SK-N-SH treated with all-trans-retinoic acid at 6 μM for 48 hours (cell line): ENCODE measurements around the gene ERH.

Experiments
- ATAC-seq: fragments of 200-7000 bp; cut with Tn5 transposase; 3 replicates; pipeline ENCODE4 v1.9.1; 2020; ENCODE audit warnings: mild to moderate bottlenecking, moderate library complexity
- ARNTL ChIP-seq: fragments of 450-650 bp; formaldehyde crosslinking; IDR thresholded peaks from 2 replicates; pipeline ENCODE4 v1.5.0; 2020; ENCODE audit warnings: low read depth, mild to moderate bottlenecking, moderate library complexity, borderline replicate concordance
- BACH2 ChIP-seq: fragments of 250-450 bp; sonication (Bioruptor Pico); IDR thresholded peaks from 2 replicates; pipeline ENCODE4 v1.9.0; 2021; ENCODE audit warnings: mild to moderate bottlenecking, borderline replicate concordance
- CREB5 ChIP-seq: fragments of 250-450 bp; sonication (Bioruptor Pico); IDR thresholded peaks from 2 replicates; pipeline ENCODE4 v1.5.1; 2020; ENCODE audit warnings: low read depth, mild to moderate bottlenecking, moderate library complexity
- CSDC2 ChIP-seq: fragments of 250-450 bp; sonication (Bioruptor Pico); IDR thresholded peaks from 2 replicates; pipeline ENCODE4 v1.5.0; 2020; ENCODE audit warnings: mild to moderate bottlenecking, moderate library complexity
- CSRNP3 ChIP-seq: fragments of 250-450 bp; sonication (Bioruptor Pico); IDR thresholded peaks from 2 replicates; pipeline ENCODE4 v1.5.1; 2021; ENCODE audit warnings: mild to moderate bottlenecking, moderate library complexity
- ESRRG ChIP-seq: fragments of 250-450 bp; sonication (Bioruptor Pico); IDR thresholded peaks from 2 replicates; pipeline ENCODE4 v1.6.1; 2021; ENCODE audit warnings: mild to moderate bottlenecking
- GLIS3 ChIP-seq: fragments of 250-450 bp; sonication (Bioruptor Pico); IDR thresholded peaks from 2 replicates; pipeline ENCODE4 v1.5.0; 2020; ENCODE audit warnings: mild to moderate bottlenecking, moderate library complexity
- ISL1 ChIP-seq: fragments of 250-450 bp; sonication (Bioruptor Pico); IDR thresholded peaks from 2 replicates; pipeline ENCODE4 v2.1.2; 2022; ENCODE audit warnings: mild to moderate bottlenecking, moderate library complexity
- OSR1 ChIP-seq: fragments of 250-450 bp; sonication (Bioruptor Pico); IDR thresholded peaks from 2 replicates; pipeline ENCODE4 v1.8.0; 2022; ENCODE audit warnings: moderate library complexity, mild to moderate bottlenecking, inconsistent platforms
- PATZ1 ChIP-seq: fragments of 250-450 bp; sonication (Bioruptor Pico); IDR thresholded peaks from 2 replicates; pipeline ENCODE4 v1.8.0; 2020; ENCODE audit warnings: mild to moderate bottlenecking, moderate library complexity, borderline replicate concordance
- POU6F1 ChIP-seq: fragments of 250-450 bp; sonication (Bioruptor Pico); IDR thresholded peaks from 2 replicates; pipeline ENCODE4 v1.8.0; 2021; ENCODE audit warnings: low read depth, mild to moderate bottlenecking, moderate library complexity, borderline replicate concordance
- PPARA ChIP-seq: fragments of 250-450 bp; sonication (Bioruptor Pico); IDR thresholded peaks from 2 replicates; pipeline ENCODE4 v1.5.0; 2020; ENCODE audit warnings: mild to moderate bottlenecking, borderline replicate concordance
- RARB ChIP-seq: fragments of 250-450 bp; sonication (Bioruptor Pico); IDR thresholded peaks from 2 replicates; pipeline ENCODE4 v1.8.0; 2021; ENCODE audit warnings: mild to moderate bottlenecking, moderate library complexity
- SNAI2 ChIP-seq: fragments of 250-450 bp; sonication (Bioruptor Pico); IDR thresholded peaks from 2 replicates; pipeline ENCODE4 v1.5.0; 2020; ENCODE audit warnings: mild to moderate bottlenecking, moderate library complexity
- TCF4 ChIP-seq: fragments of 250-450 bp; sonication (Bioruptor Pico); IDR thresholded peaks from 2 replicates; pipeline ENCODE4 v1.8.0; 2021; ENCODE audit warnings: mild to moderate bottlenecking, moderate library complexity, borderline replicate concordance
- TOX ChIP-seq: fragments of 250-450 bp; sonication (Bioruptor Pico); IDR thresholded peaks from 2 replicates; pipeline ENCODE4 v1.8.0; 2021; ENCODE audit warnings: mild to moderate bottlenecking, moderate library complexity, borderline replicate concordance
- TSHZ2 ChIP-seq: fragments of 250-450 bp; sonication (Bioruptor Pico); IDR thresholded peaks from 2 replicates; pipeline ENCODE4 v1.5.0; 2020; ENCODE audit warnings: mild to moderate bottlenecking, moderate library complexity
- ZC3H10 ChIP-seq: fragments of 250-450 bp; sonication (Bioruptor Pico); IDR thresholded peaks from 2 replicates; pipeline ENCODE4 v1.5.1; 2021; ENCODE audit warnings: mild to moderate bottlenecking, moderate library complexity
- ZFP3 ChIP-seq: fragments of 250-450 bp; sonication (Bioruptor Pico); IDR thresholded peaks from 2 replicates; pipeline ENCODE4 v1.5.0; 2020; ENCODE audit warnings: mild to moderate bottlenecking, moderate library complexity
- ZFP30 ChIP-seq: fragments of 450-650 bp; formaldehyde crosslinking; IDR thresholded peaks from 2 replicates; pipeline ENCODE4 v1.5.0; 2022; ENCODE audit warnings: mild to moderate bottlenecking, moderate library complexity
- ZNF565 ChIP-seq: fragments of 450-650 bp; formaldehyde crosslinking; conservative IDR thresholded peaks from 2 replicates; pipeline ENCODE4 v1.5.0; 2020; ENCODE audit warnings: low read depth, mild to moderate bottlenecking, moderate library complexity
- ZNF70 ChIP-seq: fragments of 450-650 bp; formaldehyde crosslinking; IDR thresholded peaks from 2 replicates; pipeline ENCODE4 v1.5.0; 2020; ENCODE audit warnings: mild to moderate bottlenecking, moderate library complexity
- ZNF8 ChIP-seq: fragments of 450-650 bp; formaldehyde crosslinking; IDR thresholded peaks from 2 replicates; pipeline ENCODE4 v1.5.0; 2020; ENCODE audit warnings: mild to moderate bottlenecking, moderate library complexity

Gene ERH

GRCh38 chr14:69387311-69387710 lies 10.8 kb downstream of the ERH start (continued):
- TF ChIP-seq POU6F1: no peak

GRCh38 chr14:69378274-69378673 lies 19.8 kb downstream of the ERH start:
- ATAC-seq: no peak
- TF ChIP-seq BACH2 (CRISPR knock-in tag): no peak
- no peak for TF ChIP-seq CSDC2 (CRISPR knock-in tag)
- no peak for TF ChIP-seq SNAI2
- no peak for TF ChIP-seq PATZ1
- no peak for TF ChIP-seq RARB
- TF ChIP-seq ARNTL: no peak
- no peak for TF ChIP-seq ESRRG
- TF ChIP-seq ZFP30: no peak
- no peak for TF ChIP-seq TOX
- TF ChIP-seq TCF4 (CRISPR knock-in tag): no peak
- no peak for TF ChIP-seq ISL1
- no peak for TF ChIP-seq CSRNP3 (CRISPR knock-in tag)

GRCh38 chr14:69376439-69376838 lies 21.7 kb downstream of the ERH start:
- ATAC-seq: no peak
- TF ChIP-seq RARB (no peak), ZC3H10 (no peak), CREB5 (CRISPR knock-in tag) (no peak), ZNF70 (CRISPR knock-in tag) (no peak), CSDC2 (CRISPR knock-in tag) (no peak), POU6F1 (no peak), CSRNP3 (CRISPR knock-in tag) (no peak), ZNF565 (no peak), TSHZ2 (CRISPR knock-in tag) (no peak), ZFP3 (CRISPR knock-in tag) (no peak), ARNTL (no peak), ESRRG (no peak), BACH2 (CRISPR knock-in tag) (no peak), TOX (no peak), PPARA (CRISPR knock-in tag) (no peak), SNAI2 (no peak), ISL1 (no peak), ZNF8 (no peak), GLIS3 (no peak), OSR1 (CRISPR knock-in tag) (no peak)
